Dermis lymphatic vessel endothelial cell (primary cell): ENCODE data around the gene EIF2B4. TPM values are rescaled to one million over a fixed set of nuclear protein-coding genes. Genes with fewer than 3 reads are reported as not detected.

Experiments
- total RNA-seq: library from RNA; depleted of rRNA; stranded (reverse); fragments of >200 nt; gene quantifications from 2 replicates; pipeline ENCODE4 v1.2.1, GENCODE V29; 2014

The EIF2B4 gene
- total RNA-seq, result 21.5 and 25.9 TPM in 2 replicates

DNA sequence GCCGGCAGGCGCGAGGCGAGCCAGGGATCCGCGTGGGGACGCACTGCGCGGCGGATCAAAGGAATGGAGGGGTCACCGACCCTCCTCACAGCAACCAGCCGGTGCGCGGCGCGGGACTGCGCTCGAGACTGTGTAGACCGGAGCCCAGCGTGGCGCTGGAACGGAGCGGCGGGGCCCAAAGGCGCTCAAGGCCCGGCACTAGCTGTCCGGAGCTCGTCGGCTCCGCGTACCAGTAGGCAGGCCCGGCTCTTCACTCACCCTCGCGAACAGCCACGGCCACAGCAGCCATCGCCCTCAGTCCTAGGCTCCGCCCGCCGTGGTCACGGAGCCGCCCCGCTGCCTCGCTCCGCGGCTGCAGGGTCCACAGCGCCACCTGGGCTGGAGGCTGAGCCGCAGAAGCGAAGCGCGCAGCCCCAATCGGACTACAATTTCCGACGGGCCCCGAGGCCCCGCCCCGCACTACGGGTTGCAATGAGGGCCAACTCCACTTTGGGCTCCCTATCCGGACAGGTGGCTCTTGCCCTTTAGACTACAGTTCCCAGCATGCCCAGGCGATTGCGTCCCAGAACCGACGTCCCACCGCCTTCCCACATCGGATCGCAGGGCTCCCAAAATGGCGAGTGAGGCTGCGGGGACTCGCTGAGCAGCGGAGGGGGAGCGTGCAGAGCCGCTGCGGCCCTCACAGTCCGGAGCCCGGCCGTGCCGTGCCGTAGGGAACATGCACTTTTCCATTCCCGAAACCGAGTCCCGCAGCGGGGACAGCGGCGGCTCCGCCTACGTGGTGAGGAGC, at the start of gene EIF2B4, which contains the start of gene SNX17:
Gene EIF2B4 (minus strand): TSS at position 313 of the 790 bp plus-strand sequence. CDS start 24 bp downstream, at position 289.
Gene SNX17 (plus strand): TSS at position 591 of the 790 bp plus-strand sequence. CDS start 128 bp downstream, at position 719.

DNA sequence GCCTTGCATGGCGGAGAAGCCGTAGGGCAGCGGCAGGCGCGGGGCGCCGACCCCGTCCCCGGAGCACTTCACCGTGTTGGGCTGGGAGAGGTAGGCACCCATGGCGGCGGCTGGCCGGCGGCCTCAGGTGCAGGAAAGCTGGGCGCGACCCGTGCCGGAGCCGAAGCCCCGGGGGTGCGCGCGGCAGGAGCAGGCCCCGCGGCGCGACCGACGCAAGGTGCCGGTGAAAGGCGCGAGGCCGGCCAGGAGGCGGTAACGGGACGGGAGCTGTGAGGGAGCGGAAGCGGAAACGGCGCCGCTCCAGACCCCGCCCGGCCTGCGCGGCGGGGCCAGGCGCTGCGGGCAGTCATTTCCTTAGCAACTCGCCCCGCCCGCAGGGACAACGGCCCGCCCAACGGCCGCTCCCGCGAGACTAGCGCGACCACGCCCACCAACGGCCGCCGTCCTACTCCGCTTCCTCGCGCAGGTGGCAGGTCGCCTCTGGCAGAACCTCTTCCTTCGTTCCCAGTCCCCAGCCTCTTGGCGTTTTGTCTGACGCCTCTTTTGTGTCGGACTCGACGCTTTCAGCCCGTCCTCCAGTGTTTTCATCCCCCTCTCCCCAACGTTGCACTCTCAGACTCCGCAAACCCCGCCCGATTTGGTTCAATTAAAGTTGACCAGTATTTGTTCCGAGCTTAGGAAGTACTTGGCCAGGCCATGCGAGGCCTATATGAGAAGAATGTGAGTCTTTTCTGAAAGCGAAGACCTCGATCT, 39.4 kb upstream of the EIF2B4 start, which contains the start of gene PPM1G:
Gene PPM1G (minus strand): TSS at position 271 of the 753 bp plus-strand sequence. CDS start 169 bp downstream, at position 102.

DNA sequence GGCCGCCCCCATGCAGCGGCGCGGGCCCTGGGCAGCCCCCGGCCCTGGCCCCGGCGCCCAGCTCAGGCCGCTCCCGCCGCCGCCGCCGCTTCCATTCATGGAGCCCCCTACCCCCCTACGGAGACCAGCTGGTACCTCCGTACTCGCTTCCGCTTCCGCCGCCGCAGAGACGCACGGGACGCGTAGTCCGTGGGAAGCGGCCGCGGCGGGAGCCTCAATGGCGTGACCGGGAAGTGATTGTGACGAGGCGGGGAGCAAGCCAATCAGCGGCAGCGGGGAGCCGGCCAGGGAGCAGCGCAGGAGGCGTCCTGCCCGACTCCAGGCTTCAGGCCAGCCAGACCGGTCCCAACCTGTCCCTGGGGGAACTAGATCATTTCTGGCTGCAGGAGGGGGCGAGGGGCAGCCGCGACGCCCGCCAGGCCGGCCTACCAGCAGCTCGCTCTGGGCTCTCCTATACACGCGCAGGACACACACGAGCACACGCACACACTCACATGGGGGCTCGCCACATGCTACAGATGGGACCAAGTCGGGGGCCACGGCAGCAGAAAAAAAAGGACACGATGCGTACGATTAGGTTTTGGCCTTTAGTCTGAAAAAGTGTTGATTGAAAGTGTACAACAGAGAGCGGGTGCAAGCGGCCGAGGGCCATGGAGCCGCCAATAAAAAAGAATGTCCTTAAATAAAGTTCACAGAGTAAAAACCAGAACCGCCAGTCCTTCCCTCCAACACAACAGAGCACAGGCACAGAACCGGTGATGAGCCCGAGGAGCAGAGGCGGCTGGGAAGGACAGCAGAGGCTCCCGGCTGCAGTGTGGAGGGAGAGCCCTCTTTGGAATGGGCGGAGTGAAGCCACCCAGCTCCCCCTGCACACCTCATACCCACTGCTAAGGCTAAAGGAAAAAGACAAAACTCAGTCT, 10.7 kb upstream of the EIF2B4 start, which contains the start of gene ZNF513:
Gene ZNF513 (minus strand): TSS at position 109 of the 920 bp plus-strand sequence. CDS start 208 bp downstream, outside the sequence.

DNA sequence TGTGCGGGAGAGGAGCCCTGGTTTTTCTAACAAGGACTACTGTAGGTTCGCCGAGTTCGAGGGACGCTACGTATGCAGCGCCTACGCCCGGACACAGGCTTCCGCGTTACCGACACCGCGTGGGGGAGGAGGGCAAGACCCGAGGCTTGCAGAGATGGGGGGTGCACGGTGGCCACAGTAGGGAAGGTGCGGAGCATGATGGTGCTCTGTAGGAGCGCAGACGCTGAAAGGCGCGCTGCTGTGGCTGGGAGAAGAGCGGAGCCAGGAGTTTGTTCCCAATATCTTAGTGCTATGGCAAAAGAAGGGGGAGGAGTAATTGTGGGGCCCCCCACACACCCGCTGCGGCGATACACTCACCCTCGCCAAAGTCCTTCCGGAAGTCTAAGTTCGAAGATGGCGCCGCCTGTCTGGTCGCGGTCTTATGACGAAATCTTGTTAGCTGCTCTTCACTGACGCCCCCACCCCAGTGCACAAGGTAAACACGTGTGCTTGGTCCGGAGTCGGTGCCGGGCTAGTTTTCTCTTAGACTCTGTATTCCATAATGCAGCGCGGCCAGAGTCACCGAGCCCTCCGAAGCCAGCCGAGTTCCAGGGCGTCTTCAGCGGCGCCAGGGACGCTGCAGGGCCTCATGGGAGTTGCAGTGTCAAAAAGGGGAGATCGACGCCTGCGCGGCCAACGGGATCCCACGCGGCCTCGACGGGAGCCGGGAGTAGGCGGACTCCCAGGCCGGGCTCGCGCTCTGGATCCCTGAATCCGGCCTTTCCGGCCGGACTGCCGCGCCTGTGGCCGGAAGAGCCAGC, 13.6 kb downstream of the EIF2B4 start, which contains the start of gene GTF3C2:
Gene GTF3C2 (minus strand): TSS at position 383 of the 800 bp plus-strand sequence. CDS start 13,210 bp downstream, outside the sequence.

DNA sequence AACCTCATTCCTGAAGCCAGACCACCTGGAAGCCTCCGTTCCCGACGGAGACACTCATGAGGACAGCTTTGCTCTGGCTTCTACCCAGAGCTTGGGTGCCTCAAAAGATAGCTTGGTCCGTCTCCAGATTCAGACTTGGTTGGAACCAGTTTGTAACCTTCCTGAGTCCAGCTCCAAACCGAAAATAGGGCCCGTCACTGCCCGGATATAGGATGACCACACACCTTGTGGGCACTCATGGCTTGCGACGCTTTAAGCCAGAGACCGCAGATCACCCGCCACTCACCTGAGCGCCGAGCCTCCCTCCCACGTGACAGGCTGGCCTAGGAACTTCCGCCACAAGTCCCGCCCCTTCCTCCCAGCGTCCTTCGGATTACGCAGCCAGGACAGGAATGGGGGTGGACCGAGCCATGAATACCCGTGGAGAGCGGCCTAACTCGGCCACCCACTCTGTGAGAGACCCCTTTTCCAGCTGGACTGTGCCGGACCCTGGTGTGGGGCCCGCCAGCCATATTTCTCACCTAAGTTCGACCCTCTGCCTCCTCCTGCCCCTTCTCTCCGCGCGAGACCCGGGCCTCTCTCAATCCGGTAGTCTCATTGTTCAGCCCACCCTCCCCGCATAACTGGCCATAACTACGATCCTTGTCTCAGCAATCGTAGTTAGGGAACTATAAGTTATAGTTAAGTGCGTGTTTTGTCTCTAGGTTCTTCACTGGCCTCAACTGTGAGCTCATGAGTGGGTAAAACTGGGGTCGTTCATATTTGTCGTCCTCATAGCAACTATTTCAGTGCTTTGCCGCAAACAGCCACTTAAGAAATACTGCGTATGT, 47.2 kb downstream of the EIF2B4 start, which contains the start of gene MPV17:
Gene MPV17 (minus strand): TSS at position 332 of the 830 bp plus-strand sequence. CDS start 580 bp downstream, outside the sequence.

Other genes with a start within 250 kb of the EIF2B4 start
- gene ABHD1, start 246.5 kb downstream of the EIF2B4 start, total RNA-seq, result not detected in 2 replicates
- gene PREB, start 235.7 kb downstream of the EIF2B4 start, total RNA-seq, result 25.3 and 28.4 TPM in 2 replicates
- gene PRR30, start 230.9 kb downstream of the EIF2B4 start, total RNA-seq, result not detected in 2 replicates
- gene TCF23, start 221.3 kb downstream of the EIF2B4 start, total RNA-seq, result not detected in 2 replicates
- gene ATRAID, start 158.3 kb downstream of the EIF2B4 start, total RNA-seq, result 107 and 121 TPM in 2 replicates
- 18.1 and 19.4 TPM in 2 replicates for gene SLC5A6, start 158.1 kb downstream of the EIF2B4 start, total RNA-seq
- 21.6 and 22.9 TPM in 2 replicates for gene CAD, start 153.0 kb downstream of the EIF2B4 start, total RNA-seq
- 6.3 and 21.2 TPM in 2 replicates for gene SLC30A3, start 107.3 kb downstream of the EIF2B4 start, total RNA-seq
- gene DNAJC5G, start 94.9 kb downstream of the EIF2B4 start, total RNA-seq, result 0.60 and 2.4 TPM in 2 replicates
- 0.52 and 1.3 TPM in 2 replicates for gene TRIM54, start 87.9 kb downstream of the EIF2B4 start, total RNA-seq
- gene UCN, start 61.9 kb downstream of the EIF2B4 start, total RNA-seq, result 0.22 and 0.34 TPM in 2 replicates
- gene MPV17, start 47.2 kb downstream of the EIF2B4 start, total RNA-seq, result 38.0 and 43.1 TPM in 2 replicates
- gene GTF3C2, start 13.6 kb downstream of the EIF2B4 start, total RNA-seq, result 17.0 and 22.3 TPM in 2 replicates
- 130 and 131 TPM in 2 replicates for gene SNX17, start 278 bp upstream of the EIF2B4 start, total RNA-seq
- gene ZNF513, start 10.4 kb upstream of the EIF2B4 start, total RNA-seq, result 6.4 and 6.8 TPM in 2 replicates
- gene PPM1G, start 39.3 kb upstream of the EIF2B4 start, total RNA-seq, result 87.2 and 94.8 TPM in 2 replicates
- gene NRBP1, start 58.3 kb upstream of the EIF2B4 start, total RNA-seq, result 94.3 and 108 TPM in 2 replicates
- gene KRTCAP3, start 72.0 kb upstream of the EIF2B4 start, total RNA-seq, result not detected in 2 replicates
- 10.5 and 14.3 TPM in 2 replicates for gene IFT172, start 119.4 kb upstream of the EIF2B4 start, total RNA-seq
- gene FNDC4, start 124.9 kb upstream of the EIF2B4 start, total RNA-seq, result 8.3 and 9.5 TPM in 2 replicates
- gene GCKR, start 126.5 kb upstream of the EIF2B4 start, total RNA-seq, result not detected in 2 replicates
- gene ZNF512, start 212.7 kb upstream of the EIF2B4 start, total RNA-seq, result 17.3 and 20.6 TPM in 2 replicates